Measurements from ENCODE around the gene PTGDS. TPM values are rescaled to one million over a fixed set of nuclear protein-coding genes. Genes with fewer than 3 reads are reported as not detected.

The PTGDS gene
- polyA plus RNA-seq, 1 donor: 61.3 TPM

- DNase-seq: no peak
Measured at GRCh38 chr9:137008312-137008711, 31.0 kb downstream of the PTGDS start.

- DNase-seq: no peak
Measured at GRCh38 chr9:137009217-137009616, 31.9 kb downstream of the PTGDS start.

GRCh38 chr9:137009938-137010732 is 32.8 kb downstream of the PTGDS start:
- DNase-seq: no peak

GRCh38 chr9:137011156-137011555 is 33.9 kb downstream of the PTGDS start:
- no peak for DNase-seq

- DNase-seq: no peak
Measured at GRCh38 chr9:137011907-137012675, 34.8 kb downstream of the PTGDS start.

- no peak for DNase-seq
Measured at GRCh38 chr9:137012694-137013570, 35.6 kb downstream of the PTGDS start.

- no peak for DNase-seq
Measured at GRCh38 chr9:137013571-137013940, 36.3 kb downstream of the PTGDS start.

- DNase-seq: no peak
Measured at GRCh38 chr9:137014166-137014565, 36.9 kb downstream of the PTGDS start.

- no peak for DNase-seq
Measured at GRCh38 chr9:137014776-137015539, 37.7 kb downstream of the PTGDS start.

GRCh38 chr9:137015540-137015930 is 38.2 kb downstream of the PTGDS start:
- DNase-seq: no peak

- no peak for DNase-seq
Measured at GRCh38 chr9:137015976-137016375, 38.7 kb downstream of the PTGDS start.

GRCh38 chr9:137016436-137016835 is 39.1 kb downstream of the PTGDS start:
- DNase-seq: no peak

- no peak for DNase-seq
Measured at GRCh38 chr9:137017071-137017470, 39.8 kb downstream of the PTGDS start.

- DNase-seq: no peak
Measured at GRCh38 chr9:137017791-137018497, 40.6 kb downstream of the PTGDS start.

GRCh38 chr9:137018761-137019559 is 41.7 kb downstream of the PTGDS start:
- no peak for DNase-seq

- no peak for DNase-seq
Measured at GRCh38 chr9:137019891-137020683, 42.8 kb downstream of the PTGDS start.

- no peak for DNase-seq
Measured at GRCh38 chr9:137020771-137021567, 43.7 kb downstream of the PTGDS start.

GRCh38 chr9:137021568-137021978 is 44.3 kb downstream of the PTGDS start:
- no peak for DNase-seq
